GOT3 (cell line): ENCODE data around the gene TWF2.

ENCODE experiments used
- DNase-seq: peaks from one replicate; lab custom pipeline; 2025; ENCODE audit warnings: mixed read lengths; lab: John Stamatoyannopoulos, UW

The TWF2 gene

DNA sequence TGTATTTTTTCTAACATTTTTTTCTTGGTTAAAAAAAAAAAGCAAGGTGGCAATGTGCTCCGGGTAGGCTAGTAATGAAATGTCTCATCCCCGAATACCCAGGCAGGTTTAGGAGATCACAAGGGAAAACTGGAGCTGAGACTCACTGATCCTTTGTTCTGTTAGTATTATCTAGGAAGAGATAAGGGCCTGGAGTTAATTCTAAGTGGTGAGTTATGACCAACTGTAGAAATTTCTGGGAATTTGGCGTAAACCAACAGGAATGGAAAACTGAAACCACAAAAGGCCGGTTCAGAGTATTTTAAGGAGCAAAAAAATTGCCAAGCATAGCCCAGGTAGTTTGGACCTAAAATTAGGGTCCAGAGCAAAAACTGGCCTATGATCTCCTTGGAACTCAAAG, 19.0 kb upstream of the TWF2 start:
- no peak for DNase-seq

DNA sequence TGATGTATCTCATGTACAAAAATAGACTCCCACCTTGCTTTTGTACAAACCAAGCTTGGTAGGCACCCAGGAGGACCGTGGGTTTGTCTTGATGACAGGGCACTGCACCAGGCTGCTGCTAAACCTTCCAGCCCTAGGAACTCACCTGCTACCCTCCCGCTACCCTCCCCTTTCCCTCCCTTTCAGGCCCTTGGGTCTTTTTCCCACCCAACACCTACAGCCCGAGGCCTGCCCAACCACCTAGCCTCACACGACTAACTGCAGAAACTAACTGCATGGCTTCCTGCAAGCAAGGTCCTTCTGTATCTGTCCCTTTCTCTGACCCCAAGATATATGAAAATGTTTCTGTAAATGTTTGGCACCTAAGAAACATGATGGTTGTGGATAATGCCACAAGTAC, 17.7 kb upstream of the TWF2 start:
- DNase-seq: no peak

DNA sequence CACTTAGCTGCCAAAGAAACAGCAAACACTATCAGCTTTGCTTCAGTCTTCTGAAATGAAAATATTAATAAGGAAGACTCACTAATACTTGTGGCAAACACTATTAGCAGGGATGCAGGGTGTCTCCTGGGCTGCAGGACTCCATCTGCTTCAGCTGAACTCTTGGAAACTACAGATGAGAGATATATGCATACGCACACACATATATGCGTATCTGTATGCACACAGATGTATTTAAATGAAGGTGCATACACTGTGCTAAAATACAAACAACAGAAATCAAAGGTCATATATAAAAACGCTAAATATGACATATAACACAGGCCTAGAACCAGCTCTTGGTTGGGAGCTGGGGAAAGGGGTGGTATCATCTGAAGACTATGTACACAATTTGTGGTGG, 17.2 kb upstream of the TWF2 start:
- DNase-seq: no peak

DNA sequence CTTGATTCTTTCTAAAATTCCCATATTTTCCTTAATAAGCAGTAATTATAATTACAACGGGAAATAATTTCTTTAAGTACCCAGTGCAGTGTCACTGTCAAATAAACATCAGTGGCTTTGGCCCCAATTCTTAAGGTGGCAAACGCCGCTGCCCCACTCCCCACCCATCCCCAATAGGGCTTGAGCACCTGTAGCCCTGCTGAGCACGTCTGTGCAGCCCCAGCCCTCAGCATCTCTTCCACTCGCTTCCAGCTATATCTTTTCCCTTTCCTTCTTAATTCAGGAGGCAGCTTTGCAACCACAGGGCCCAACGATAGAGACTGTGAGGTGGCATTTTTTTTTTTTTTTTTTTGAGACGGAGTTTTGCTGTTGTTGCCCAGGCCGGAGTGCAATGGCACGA, 15.7 kb upstream of the TWF2 start:
- DNase-seq: no peak

DNA sequence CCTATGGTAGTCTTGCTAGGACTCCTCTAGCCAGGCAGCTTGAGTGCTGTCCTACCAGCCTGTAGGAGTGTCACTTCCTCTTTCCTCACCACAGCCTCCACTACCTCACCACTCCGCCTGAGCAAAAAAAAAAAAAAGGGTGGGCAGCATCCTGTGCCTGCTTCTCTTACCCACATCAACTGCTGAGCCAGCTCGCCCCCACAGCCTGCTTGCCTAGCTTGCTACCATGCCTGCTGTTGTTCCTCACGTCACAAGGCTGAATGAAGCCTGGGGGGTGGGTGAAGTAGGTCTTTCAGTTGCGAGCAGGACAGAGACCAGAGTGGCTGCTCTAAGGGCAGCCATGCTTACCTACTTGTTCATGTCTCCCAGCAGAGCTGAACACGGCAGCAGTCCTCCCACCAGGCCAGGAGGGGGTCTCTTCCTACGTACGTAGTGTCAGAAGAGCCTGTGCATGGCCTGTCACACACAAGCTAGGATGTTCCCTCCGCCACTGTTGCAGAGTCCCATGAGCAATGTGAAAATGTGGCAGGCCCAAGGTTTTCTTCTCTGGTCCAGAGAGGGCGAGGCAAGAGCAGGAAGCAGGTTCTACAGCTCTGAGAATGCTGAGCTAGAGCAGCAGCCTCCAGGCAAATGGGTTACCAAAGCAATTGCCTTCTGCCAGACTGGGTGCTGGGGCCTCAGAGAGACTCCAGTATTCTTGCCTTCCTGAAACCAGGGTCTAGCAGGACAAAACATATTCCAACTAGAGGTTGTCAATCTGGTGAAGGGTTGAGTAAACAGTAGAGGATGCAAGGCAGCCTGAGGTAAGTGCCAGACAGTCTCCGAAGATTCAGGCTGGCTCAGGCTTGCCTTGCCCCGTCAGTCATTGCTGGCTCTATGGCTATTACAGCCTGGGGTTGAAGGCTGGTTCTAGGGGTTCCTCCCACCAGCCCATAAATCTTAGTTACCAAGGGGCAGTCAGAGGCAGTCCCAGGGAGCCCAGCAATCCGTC, 14.7 kb upstream of the TWF2 start:
- no peak for DNase-seq

DNA sequence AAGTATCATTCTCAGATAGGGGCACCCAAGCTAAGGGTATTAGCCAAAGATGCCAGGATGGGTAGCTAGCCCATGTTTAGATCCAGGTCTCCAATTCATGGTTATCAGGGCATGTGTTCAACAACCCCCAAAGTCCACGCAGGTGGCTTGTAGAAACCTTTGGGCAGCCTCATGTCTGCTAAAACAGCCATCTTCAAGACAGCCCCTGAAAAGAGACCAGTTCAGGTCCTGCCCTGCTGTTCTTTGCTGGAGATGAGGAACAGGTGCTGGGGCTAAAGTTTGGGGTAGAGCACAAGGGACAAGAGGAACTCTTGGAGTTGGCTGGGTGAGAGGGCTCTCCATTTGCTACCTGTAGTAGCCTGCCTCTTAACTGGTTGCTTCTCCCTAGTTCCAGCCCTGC, 11.2 kb upstream of the TWF2 start:
- DNase-seq: no peak

DNA sequence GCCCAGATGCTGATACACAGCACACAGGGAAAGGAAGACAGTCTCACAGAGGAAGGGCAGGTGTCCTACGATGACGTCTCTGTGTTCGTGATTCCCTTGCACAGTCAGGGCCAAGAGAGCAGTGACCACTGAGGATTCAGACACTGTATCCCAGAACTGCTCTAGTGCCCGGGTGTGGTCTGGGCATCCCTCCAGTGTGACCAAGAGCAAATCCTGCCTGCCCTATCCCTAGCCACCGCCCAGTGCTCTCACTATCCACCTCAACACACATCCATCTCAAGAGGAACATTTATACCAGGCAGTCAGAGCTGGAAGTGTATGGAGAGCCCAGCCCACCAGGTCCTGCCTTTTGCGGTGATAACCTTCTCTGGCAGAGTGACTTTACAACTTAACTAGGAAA, 10.7 kb upstream of the TWF2 start:
- no peak for DNase-seq

DNA sequence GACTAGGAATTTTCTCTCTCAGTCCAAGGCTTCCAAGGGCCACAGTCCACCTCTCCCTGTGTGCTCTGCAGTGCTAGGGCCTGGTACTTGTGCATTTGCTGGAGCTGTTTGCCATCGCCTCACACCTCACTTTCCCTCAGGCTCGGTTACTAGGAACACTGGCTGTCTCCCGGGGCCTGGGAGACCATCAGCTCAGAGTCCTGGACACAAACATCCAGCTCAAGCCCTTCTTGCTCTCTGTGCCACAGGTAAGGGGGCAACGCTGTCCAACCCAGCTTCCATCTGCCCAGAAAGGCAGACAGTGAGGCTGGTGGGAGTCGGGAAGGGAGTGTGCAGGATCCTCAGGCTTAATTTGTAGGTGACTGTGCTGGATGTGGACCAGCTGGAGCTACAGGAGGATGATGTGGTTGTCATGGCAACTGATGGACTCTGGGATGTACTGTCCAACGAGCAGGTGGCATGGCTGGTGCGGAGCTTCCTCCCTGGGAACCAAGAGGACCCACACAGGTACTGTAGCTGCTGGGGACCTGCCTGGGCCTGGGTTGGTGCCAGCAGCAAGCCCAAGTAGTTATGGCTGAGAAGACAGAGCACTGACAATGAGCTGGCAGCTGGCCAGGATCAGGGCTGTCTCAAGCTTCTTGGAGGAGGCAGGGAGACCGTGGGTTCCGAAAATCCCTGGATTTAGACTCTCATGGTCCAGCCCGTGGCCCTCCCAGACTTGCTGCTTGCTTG, 10.0 kb upstream of the TWF2 start:
- no peak for DNase-seq

DNA sequence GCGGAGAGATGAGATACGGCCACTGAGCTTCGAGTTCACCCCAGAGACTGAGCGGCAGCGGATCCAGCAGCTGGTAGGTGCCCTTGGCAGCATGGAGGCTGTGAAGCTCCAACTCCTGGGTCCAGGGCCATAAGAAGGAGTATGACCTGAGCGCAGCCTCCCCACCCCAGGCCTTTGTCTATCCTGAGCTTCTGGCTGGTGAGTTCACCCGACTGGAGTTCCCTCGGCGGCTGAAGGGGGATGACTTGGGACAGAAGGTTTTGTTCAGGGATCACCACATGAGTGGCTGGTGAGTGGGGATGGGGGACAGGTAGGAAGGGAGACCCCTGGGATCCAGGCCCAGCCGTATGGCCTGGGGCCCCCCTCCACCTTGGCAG, 9.2 kb upstream of the TWF2 start:
- no peak for DNase-seq

DNA sequence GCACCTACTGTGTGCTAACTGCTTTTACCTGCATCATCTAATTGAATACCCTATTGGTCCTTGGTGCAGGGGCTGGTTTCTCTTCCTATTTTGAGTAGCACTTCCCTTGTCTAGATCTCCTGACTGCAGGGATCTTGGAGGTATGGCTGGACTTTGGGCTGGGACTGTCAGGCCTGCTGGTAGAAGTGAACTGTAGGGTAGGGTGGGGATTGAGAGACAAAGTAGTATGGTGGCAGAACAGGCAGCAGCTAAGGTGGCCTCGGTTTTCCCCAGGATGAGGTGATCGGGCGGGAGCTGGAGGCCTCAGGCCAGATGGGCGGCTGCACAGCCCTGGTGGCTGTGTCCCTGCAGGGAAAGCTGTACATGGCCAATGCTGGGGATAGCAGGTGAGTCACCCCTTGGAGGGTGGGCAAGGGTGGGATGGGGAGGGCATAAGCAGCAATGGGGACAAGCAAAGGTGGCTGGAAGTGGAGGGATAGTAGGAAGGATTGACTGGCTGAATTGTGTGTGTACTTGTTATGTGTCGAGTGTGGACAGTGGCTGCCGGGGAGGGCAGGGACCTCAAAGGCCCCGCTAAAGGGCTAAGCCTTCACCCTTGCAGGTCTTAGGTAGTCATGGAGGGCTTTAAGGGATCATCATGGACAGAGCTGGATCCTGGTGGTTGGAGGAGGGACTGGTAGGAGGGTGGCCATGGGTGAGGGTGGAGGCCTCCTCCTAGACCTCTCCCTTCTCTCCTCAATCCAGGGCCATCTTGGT, 8.6 kb upstream of the TWF2 start:
- DNase-seq: no peak

DNA sequence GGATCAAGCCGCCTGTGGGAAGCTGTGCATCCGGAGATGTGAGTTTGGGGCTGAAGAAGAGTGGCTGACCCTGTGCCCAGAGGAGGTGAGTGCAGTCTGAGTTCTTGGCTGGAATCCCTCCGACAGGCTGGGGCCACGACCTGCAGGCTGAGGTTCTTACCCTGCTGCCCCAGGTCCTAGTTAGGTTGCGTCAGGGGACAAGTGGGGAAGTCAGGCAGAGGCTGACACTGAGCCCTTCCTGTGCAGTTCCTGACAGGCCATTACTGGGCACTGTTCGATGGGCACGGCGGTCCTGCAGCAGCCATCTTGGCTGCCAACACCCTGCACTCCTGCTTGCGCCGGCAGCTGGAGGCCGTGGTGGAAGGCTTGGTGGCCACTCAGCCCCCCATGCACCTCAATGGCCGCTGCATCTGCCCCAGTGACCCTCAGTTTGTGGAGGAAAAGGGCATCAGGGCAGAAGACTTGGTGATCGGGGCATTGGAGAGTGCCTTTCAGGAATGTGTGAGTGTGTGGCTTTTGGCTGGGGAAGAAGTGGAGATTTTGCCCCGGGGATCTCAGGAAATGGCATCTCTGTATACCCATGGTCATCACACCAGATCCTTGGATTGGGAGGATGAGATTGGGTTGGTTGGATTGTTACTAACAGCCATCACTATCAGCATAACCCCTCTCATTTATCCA, 7.9 kb upstream of the TWF2 start:
- no peak for DNase-seq

DNA sequence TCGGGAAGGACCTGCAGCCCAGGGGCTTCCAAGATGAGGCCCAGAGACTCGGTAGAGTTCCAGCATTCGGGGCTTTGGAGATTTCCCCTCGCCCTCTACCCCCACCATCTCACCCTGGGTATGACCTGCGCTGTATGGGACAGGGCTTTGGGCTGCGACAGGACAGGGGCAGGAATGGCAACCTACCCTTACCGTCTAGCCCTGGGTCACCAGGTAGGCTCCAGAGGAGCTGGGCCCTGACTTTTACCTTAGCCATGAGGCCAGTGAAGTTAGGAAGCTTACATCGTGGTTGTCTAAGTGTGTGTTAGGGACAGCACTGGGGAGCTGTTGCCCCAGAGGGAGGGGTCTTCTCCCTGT, 7.3 kb upstream of the TWF2 start:
- DNase-seq: no peak

DNA sequence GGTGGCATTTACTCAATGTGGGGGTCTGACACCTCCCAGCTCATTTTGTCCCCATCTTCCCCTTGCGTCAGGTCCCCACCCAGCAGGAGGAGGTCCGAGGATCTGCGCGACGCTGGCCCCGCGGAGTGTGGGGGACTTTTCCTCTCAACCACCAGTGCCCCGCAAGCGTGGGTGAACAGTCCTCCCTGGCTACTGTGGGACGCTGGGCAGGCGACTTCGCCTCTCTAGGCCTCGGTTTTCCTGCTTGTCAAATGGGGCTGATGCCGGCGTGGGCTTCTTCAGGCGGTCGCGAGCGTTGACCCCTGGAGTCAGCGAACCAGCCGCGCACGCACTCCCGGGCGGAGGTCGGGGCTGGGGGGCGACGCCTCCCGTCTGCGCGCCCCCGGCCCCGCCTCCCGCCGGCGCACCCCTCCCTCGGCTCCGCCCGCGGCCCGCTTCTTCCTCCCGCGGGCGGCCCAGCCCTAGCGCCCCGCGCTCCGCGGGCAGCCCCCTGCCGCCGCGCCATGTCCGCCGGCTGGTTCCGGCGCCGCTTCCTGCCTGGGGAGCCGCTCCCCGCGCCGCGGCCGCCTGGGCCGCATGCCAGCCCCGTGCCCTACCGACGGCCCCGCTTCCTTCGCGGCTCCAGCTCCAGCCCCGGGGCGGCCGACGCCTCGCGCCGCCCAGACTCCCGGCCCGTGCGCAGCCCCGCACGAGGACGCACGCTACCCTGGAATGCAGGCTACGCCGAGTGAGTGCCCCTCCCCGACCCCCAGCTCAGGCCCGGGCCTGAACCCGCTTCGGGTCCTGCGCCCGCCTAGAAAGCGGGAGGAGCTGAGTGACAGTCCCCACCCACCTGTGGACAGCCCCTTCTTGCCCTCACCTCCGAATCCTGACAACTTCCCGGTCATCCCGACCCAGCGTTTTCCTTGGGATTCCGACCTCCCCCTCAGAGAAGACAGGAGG, 6.6 kb upstream of the TWF2 start, which contains the start of gene PPM1M:
PPM1M (plus strand) TSS at position 438 of the 942 bp plus-strand sequence; CDS start at position 504, 66 bp downstream.
- DNase-seq: no peak

DNA sequence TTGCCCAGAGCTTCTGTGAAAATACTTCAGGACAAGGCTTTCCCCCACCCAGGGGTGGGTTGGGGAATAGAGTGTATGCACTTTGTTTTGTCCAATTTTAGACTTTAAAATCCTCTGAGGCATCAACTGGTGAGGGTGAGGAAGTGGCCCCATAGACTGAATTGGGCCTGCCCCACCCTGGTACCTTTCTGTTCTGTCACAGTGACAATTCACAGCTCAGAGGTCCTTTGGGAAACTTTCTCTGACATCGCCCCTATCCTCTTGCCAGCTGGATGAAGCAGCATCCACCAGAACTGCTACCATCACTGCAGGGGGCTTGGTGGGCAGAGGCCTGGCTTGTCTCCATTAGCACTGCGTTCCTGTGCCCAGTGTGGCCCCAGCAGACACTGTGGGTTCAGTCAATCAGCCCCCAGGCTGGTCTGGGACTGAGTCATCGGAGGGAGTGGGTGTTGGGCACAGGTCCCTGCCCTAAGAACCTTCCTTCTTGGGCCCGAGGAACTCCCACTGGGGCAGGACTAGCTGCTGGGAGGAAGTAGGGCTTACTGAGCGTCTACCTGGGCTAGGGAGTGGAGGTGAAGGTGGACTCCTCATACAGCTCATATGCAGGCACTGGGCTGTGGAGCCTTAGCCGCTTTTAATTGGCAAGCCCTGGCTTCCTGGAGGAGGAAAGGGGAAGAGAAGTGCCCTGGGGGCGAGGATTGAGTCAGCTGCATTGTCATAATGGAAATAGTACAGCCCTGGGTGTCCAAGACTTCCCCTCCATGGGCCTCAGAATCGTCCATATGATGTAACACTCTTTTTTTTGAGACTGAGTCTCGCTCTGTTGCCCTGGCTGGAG, 5.1 kb upstream of the TWF2 start:
- peak; percentile 37 for DNase-seq

DNA sequence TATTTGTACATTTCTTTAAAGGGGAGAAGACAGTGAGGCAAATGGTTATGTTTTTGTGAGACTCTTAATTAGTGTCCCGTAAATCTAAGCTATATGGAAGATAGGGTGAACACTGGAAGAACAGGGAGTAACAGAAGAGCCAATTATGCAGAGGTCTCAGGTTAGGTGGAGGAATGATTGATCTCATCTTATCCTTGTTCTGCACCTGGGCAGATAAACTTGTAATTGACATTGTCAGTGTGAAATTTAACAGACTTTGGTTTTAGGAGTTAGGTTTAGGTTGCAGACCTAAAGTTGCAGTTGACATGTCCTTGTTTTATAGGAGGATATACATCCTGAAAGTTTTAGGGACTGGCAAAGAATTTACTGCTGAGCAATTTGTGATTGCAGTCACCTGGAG, 3.1 kb upstream of the TWF2 start:
- no peak for DNase-seq

DNA sequence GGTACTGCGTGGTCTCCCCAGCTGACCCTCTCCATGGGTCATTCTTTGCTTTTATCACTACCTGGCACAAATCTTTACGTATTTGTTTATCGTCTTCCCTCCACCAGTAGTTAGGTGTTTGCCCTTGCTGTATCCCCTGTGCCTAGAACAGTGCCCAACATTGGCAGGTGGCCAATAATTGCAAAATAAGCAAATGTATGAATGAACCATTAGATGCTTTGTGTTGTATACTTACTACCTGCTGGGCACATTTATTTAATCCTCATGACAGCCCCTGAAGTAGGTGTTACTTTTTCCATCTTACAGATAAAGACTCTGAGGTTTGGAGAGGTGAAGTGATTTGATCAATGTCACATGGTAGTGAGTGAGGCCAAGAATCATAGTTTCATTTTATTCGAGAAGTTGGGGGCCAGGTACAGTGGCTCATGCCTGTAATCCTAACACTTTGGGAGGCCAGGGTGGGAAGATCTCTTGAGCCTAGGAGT, 2.0 kb upstream of the TWF2 start:
- no peak for DNase-seq

DNA sequence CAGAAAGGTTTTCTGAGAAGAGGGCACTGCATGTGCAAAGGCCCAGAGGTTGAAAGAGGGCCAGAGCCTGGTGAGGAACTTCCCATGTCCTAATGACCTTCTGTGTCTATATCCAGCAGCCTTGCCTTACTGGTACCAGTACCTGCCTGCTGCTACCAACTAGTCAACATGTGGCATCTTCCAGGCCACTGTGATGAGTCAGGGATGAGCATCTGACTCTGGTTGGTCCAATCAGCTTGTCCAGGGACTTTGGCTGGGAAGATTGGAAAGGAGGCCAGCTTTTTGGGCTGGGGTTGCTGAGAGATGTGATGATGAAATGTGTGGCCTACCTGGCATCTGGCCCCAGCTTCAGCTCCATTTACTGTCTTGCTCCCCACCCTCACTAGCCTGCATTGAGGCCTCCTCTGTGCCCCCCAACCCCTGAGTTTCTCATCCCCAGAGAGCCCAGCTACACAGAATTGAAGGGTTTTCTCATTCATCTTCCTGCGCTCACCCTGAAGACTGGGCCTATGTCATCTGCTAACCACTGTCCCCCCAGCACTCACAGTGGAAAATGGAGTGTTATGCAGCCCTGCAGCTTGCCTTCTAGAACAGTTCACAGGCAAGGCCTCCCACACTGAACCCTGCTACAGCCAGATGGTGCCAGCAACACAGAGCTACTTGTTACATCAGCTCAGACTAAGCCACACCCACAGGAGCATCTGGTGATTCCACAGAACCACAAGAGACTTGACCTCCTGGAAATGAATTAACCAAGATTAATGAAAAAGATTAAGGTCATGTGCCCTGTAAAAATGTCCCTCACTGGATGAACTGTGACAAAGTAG, 1.3 kb upstream of the TWF2 start:
- no peak for DNase-seq

DNA sequence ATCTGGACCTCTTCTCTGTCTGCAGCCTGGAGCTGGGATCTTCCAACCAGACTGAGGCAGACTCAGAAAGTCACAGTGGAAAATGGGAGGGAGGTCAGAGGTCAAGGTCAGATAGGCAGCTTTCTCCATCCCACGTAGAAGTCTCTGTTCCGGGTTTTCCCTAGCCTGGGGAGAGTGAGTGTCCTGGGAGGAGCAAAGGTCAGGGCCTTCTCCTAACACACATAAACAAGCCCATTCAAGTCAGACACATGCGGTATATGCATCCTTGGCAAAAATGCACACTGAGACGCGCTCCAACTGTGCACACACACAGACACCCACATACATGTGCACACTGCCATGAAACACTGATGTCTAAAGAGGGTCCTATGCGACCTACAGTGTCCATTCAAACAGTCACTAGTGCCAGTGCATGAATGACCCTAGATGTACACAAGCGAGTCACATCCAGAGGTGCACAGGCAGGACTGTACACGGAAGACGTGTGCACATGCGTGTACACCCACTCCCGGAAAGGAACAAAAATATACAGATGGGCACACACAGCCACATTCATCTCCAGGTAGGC, 681 bp downstream of the TWF2 start:
- DNase-seq: no peak
